GM19351 (cell line): ENCODE measurements around the gene GPR148.

Experiments used
- ATAC-seq: cut with Tn5 transposase; IDR thresholded peaks from one replicate; pipeline ENCODE4 v1.9.1; 2021; ENCODE audit warnings: mild to moderate bottlenecking, moderate library complexity; ENCODE audit not compliant: unreplicated experiment

The GPR148 gene

GRCh38 chr2:130749078-130749477 is 20.2 kb downstream of the GPR148 start:
- no peak for ATAC-seq

GRCh38 chr2:130749641-130750040 is 20.8 kb downstream of the GPR148 start:
- no peak for ATAC-seq

DNA sequence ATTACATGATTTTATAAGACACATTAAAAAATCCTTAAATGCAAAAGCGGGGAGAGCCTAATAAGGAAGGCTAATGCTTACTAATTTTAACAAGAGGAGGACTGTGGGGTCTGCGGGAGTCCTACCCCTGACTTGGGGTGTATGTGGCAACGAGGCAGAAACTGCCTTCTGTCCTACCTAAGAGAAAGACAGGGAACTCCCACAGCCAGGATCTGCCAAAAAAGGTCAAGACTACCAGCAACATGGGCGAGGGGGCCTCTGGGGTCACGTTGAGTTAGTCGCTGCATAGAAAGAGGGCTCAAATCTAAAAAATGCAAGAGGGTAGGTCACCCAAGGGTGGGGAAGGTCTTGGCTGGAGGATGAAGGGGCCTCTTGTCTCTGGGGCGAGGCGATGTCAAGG is 25.9 kb downstream of the GPR148 start:
- no peak for ATAC-seq

DNA sequence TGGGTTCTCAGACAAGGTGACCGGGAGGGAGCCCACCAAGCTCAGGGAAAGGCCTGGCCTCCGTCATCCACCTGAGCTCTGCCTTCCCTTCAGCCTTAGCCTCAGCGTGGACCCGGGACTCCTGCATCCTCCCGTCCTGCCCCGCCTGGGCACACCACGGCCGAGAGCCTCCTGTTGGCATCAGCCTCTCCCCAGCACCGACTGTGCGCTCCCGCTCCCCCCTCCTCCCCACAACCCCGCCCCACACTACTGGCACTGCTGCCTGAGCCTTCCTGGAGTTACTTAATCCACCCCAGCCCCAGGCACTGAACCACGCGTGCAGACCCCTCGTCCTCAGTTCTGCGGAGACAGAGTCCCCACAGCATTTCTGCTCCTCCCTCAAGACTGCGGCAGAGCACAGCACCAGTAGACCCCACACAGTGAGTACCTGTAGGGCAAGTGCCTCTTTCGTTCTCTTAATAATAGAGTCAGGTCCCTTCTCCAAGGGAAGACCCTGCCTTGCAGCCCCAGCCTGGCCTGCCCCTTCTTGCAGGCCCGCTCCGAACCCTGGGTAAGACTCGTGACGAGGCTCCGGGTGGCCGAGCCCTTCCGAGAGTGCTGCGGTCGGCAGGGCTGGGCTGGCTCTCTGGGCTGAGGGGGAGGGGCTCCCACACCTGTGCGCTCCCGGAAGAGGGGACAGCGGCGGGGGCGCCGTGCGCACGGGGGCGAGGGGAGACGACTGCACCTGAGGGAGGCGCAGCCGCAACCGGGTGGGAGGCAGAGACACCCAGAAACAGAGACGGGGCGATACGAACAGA is 26.6 kb downstream of the GPR148 start, which contains the start of gene AMER3:
AMER3 (plus strand) TSS at position 285 of the 797 bp plus-strand sequence. CDS start 6,533 bp downstream, outside the sequence.
- peak; percentile 47 for ATAC-seq

GRCh38 chr2:130756053-130756873 is 27.4 kb downstream of the GPR148 start:
- ATAC-seq = peak; percentile 62

DNA sequence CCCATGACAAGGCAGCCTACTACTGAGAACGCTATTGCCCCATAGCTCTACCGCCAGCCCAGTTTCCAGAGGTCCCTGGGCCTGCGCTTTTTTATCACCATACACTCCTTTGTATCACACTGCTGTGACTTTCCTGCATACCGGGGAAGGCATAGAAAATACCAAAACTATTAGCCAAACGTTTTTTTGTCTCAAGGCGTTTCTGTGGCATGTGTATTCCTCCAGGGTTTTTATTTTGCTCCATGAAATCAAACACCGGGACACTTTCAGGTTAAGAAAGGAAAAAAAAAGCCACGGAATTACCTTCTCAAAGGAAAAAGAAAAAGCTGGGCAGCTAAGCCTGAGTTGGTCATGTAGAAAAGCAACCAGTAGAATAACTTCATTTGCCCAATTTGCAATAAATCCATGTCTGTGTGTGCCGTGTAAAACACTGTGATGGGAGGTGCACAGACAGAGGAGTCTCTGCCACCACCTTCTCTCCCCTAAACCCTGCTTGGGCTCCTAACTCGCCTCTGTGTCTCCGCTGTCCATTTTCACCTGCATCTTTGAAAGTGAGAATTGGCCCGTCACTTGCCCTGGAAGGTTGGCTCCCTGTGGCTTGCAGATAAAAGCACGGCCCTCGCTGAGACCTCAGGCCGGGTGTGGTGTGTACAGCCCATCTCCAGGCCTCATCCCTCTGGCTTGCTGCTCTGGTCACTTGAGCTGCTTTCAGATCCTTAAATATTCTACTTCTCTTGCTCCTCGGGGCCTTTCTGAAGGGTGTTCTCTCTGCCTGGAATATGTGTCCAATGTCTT is 28.2 kb downstream of the GPR148 start:
- ATAC-seq = no peak

- ATAC-seq = no peak
Measured at GRCh38 chr2:130759906-130760753, 31.3 kb downstream of the GPR148 start.

- ATAC-seq = no peak
Measured at GRCh38 chr2:130760754-130761751, 32.2 kb downstream of the GPR148 start.

- ATAC-seq = no peak
Measured at GRCh38 chr2:130762031-130762909, 33.4 kb downstream of the GPR148 start.

DNA sequence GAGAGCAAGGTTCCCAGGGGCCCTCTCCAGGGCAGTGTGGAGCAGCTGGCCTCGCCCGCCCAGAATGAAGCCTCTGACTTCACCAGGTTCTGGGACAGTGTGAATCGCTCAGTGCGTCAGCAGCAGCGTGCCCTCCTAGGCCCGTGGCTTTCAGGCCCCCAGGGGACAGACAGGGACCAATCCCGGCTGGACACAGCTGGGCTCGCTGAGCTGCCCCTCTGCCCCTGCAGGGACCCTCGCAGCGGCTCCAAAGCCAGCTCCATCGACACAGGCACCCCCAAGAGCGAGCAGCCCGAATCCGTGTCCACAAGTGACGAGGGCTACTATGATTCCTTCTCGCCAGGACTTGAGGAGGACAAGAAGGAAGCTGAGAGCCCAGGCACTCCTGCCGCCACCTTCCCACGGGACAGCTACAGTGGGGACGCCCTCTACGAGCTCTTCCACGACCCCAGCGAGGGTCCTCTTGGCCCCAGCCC is 34.1 kb downstream of the GPR148 start:
- no peak for ATAC-seq

DNA sequence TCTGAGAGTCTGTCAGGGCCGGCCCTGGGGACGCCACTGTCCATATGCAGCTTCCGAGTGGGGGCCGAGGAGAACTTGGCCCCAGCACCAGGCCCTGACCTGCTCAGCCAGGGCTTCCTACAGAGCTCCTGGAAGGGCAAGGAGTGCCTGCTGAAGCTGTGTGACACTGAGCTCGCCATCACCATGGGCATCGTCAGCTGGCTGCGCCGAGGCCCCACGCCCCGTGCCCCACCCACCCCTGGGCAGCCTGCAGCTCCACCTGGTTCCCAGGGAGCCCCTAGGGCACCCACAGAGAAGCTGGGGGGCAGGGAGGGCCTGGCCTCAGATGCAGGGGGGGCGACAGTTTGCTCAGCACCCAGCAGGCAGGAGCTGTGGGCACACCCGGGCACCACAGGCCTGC is 34.5 kb downstream of the GPR148 start:
- ATAC-seq = no peak

DNA sequence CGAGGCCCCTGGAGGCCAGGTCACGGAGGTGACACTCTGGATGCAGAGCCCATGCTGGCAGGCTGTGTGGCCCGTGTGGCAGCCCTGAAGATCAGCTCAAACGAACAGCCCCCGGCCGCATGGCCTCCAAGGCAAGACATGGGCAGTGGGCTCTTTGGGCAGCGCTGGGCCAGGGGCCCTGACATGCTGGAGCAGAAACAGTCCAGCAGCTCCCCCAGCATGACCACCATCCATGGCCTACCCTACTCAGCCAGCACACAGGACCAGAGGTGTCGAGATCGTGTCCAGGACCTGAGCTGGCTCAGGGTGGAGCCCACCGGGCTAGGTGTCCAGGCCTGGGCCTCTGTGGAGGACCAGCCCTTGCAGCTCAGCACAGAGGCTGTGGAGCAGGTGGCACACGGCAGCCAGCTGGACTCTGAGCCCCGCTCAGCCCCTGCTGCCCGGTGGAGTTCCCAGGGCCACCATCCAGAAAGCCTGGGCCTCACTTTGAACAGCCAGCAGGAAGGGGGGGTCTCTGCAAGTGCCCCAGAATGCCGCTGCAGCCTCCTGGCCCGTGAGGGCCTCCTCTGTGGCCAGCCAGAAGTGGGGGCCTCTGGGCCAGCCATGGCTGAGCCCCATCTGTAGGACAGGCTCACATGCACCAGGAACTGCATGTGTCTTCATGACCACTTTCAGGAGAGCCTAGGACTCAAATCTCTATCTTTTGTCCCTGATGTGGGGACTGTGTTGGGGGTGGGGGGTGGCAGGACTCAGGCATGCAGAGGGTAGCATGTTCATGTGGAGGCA is 35.4 kb downstream of the GPR148 start:
- no peak for ATAC-seq

- ATAC-seq = no peak
Measured at GRCh38 chr2:130764821-130765115, 35.9 kb downstream of the GPR148 start.

GRCh38 chr2:130765464-130765863 is 36.6 kb downstream of the GPR148 start:
- no peak for ATAC-seq

DNA sequence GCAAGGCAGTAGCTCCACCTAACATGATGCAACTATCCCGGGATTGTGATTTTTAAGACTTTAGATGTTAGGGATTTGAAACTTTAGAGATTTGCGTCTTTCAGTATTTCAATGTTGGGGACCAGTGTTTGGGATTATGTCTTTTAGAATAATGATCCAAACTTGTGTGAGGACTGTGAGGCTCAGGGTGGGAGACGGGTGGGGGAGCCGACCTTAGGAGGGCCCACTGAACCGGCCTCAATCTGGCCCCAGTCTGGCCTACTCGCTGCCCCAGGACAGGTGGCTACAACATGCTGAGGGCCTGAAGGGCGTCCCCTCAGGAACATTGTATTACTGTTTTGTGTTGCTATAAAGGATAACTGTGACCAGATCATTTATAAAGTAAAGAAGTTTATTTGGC is 37.2 kb downstream of the GPR148 start:
- no peak for ATAC-seq

DNA sequence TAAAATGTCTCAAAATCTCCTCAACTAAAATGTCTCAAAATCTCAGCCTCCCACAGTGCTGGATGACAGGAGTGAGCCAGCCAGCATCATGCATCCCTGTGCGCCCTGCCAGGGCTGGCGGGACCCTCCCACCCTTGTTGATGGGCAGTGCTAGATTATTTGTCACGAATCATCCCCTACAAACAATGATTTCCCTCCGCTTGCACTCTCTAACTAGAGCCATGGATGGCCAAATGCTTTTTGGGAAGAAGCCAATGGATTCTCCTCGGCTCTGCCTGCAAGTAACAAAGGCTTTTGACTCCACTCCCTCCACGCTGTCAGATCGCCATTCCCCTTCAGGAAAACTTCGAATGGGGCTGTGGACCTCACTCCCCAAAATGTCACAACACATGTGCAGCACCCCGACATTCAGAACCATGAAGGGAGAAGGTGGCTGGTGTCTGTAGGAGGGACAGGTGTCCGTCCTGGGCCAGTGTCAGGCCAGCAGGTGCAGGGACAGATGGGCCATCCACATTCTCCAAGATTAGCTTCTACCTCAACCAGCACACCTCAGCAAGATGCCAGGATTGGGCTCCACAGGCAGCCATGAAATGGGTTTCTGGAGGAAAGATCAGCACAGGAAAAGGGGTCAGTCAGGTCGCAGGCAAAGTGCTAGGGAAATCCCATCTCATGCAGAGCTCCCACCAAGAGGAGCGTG is 38.0 kb downstream of the GPR148 start:
- no peak for ATAC-seq

GRCh38 chr2:130767408-130767775 is 38.5 kb downstream of the GPR148 start:
- ATAC-seq = no peak
